SHP77 (cell line): Measurements from ENCODE around the gene DYTN.
"Not testable (repeated sequence)": the region's sequence is repeated elsewhere in the genome, so short reads cannot be mapped to it uniquely, and the experiment has no call there.

Experiments
- DNase-seq, 2 experiments: peaks; one replicate each; lab custom pipeline; 2025; lab: John Stamatoyannopoulos, UW

The DYTN gene, protein sequence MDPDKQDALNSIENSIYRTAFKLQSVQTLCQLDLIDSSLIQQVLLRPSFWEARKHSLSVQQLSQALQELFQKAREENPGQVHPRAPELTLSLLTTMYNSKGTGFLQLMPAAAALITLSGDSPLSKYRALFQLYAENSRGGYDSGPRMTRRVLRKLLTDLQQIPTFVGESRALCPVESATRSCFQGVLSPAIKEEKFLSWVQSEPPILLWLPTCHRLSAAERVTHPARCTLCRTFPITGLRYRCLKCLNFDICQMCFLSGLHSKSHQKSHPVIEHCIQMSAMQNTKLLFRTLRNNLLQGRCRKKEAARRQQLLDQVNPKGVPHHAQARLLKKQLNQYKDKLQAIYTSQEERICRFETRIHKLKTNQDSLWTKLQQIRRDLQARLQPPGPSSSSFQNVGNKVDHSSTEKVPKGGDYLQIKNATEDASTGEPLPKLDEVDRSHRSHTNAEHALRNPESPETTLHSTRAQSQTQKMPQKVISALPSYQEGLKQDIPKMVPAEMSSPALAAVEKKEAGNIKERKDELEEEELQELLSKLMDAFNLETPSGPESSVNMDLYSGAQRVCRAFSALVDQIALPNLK

DNA sequence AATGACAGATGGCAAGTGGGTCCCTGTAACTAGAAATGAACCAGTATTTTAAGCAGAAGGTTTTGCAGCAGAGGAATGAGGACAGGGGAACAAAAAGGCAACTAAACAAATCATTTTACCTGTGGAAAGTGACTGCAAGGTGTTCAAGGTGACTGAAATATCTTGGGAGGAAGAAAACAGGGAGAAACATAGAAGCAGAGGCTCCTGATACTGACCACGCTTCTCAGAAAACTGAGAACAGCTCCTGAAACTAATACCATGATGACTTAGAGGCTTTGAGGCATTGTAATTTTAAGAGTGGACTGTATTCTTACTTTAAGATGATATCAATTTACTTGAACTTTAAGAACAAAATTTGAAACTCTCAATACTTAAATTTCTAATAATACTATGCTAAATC lies at the start of gene DYTN:
TSS of gene DYTN (minus strand) at position 101 of the 400 bp plus-strand sequence. CDS start 117 bp downstream, outside the sequence.
- DNase-seq = no peak

- no peak for DNase-seq
Measured at GRCh38 chr2:206766057-206766930, 48.1 kb upstream of the DYTN start.

GRCh38 chr2:206765242-206766056 lies 47.3 kb upstream of the DYTN start, which contains the start of the genes FASTKD2 and MDH1B:
FASTKD2 (plus strand) TSS chr2:206765606; CDS start chr2:206766694, 1,088 bp downstream.
MDH1B (minus strand) TSS chr2:206765328; CDS start chr2:206765271, 57 bp downstream.
- DNase-seq = peak; percentile 80 to 86

DNA sequence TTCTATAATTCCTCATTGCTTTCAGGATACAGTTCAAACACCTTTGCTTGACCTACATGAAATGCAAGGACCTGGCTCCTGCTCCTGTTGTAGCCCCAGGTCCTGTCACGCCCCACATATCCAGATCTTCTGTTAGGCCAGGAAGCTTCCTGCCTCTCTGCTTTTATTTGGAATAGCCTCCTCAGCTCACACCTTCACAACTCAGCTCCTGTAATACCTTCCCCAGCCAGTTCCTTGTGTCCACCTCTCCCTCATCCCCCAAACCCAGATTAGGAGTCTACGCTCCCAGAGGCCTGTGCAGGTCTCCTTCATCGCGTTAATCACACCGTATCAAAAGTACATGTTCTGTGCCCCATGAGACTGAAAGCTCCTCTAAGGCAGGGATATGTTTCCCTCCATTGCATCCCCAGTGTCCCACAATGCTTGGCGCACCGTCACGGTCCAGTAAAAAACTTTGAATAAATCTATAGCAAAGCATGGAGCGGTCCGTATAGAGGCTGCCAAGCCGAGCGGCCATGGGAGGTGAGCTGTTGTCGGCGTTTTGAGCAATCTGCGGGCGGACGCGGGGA lies 46.6 kb upstream of the DYTN start:
- DNase-seq = peak in 1 of 2 experiments; percentile 1

DNA sequence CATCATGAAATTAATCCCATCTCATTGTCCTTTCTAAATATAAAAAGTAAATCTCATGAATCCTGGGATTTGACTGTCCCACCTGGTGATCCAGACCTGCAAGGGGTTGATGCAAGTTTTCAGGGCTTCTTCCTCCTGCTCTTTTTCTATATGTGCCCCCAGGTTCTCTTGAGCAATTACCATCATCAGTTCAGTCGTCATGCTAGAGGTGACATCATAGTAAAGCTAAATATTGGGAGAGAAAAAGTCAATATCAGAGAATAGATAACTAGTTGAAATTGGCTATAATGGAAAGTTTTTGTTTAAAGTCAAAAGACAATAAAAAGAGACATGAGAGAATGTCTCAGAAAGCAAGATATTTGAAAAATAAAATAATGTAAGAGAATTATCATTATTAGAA lies 38.6 kb upstream of the DYTN start:
- DNase-seq = no peak

DNA sequence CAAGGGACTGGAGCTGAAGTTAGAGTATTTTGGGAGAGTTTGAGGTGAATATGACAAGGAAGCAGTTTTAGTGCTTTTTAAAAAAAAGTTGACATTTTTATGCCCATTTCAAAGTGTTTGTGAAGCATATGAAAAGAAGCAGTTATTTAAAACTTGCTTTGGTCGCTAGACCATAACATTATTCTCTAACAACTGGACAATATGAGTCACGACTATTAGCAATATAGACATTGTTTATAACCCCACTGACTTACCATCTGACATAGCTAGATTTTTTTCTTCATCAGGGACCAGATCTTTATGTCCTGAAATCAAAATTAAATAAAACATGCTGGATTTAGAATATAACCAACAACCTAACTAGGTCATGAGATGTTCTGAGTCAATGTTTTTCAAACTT lies 22.6 kb upstream of the DYTN start:
- DNase-seq = no peak

- DNase-seq = no peak
Measured at GRCh38 chr2:206739271-206739670, 21.1 kb upstream of the DYTN start.

DNA sequence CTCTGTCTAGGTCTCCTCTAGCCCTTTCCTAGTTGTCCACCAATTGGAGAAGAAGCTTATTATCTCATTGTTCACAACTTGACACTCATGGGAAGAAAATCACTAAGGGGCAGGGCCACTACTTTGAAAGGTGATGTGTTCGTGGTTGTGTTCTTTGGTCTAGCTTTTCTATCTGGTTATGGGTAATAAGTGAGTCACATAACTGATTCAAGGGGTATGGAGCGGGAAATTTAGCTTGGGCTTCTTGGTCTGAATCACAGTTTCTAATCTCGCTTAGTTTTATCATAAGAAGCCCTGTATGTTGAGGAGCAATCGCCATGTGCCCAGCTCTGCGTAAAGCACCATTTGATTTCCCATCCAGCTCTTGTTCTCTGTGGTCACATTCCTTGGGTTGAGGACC lies 18.7 kb upstream of the DYTN start:
- DNase-seq = no peak

DNA sequence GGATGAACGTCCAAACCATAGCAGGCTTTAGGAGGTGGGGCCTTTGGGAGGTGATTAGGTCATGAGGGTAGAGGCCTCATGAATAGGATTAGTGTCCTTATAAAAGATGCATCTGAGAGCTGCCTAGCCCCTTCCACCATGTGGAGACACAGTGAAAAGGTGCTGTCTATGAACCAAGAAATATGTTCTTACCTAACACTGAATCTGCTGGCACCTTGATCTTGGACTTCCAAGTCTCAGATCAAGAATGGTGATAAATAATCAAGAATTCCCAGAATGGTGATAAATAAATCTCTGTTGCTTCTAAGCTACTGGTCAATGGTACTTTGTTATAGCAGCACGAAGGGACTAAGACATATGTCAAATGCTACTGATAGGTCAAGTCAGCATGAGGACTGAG lies 15.1 kb upstream of the DYTN start:
- no peak for DNase-seq

DNA sequence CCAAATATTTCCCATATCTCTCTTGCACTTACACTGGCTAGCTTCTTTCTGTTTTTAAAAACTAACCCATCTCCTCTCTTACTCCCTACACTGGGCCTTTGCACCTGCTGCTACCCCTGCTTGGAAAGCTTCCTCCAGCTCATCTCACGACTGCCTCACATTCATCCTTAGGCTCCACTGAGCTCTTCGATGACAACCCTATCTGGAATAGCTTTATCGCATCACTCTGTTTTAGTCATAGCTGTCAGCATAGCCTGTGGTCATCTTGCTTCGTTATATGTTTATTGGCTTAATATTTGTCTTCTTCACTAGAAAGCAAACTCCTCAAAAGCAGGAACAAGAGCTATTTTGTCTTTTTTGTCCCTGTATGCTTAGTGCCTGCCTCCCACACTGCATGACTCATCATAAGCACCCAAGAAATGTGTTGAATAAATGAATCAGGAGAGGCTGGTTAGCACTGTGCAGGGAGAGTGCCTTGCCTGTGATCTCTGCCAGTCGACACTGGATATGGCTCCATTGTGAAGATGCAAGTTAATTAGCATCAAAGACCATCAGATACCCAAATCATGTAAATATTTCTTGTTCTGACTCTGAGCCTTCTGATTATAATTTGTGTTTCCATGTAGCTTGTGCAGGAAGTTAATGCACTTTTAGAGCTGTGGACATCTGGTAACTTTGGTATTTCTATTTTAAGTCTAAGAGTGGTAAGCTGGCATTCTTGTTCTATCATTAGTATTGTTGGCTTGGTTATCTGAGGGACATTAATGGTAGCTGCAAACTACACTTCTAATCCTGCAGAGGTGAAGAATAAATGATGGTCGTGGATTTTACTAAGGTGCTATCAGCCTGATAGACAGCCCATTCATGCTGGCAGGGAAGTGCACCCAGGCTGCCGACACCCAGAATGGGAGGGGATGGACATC lies 10.3 kb upstream of the DYTN start:
- no peak for DNase-seq

GRCh38 chr2:206727287-206727686 lies 9.1 kb upstream of the DYTN start:
- DNase-seq = no peak

DNA sequence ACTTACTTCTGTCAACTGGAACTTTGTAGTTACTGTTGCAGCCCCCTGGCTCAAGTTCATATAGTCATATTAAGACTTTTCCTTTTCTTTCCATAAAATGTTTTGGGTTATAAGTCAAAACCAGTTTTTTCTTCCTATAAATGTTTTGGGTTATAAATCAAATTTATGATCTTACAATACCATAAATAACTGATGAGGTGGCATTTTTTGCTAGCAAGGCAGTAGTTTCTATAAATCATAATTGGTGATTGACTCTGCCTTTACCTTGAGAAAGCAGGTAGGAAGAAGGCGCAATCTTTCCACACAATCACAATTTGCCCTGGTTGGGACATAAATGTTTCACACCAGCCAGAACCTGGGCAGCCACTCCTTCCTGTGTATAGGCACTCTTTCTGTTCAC lies 5.1 kb upstream of the DYTN start:
- DNase-seq = no peak

DNA sequence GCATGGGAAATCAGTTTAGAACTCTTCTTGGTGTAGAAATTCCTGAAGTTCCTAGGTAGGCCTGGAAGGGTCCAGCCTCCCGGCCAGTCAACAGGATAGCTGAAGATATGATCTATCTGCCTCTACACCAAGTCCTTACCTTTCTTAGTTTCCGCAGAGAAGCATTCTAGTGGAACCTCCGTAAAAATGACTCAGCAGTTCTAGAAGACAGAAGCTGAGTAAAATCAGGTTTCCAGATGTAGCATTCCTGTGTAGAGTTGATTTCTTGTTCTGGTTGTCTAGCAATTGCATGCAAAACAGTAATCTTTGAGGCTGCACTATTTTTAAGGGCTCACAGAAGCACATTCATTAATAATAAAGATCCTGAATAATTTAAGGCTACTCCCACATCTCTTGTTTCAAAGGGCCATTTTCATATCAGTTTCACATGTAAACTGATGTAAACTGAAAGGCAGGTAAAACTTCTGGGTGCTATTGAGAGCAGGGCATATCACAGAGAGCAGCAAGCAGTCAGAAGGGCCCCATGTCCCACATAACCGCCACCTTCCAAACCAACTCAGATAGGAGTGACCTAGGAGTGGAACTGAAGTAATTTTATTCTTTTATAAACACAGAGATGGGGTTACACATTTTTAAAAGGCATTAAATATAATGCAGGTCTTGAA lies 3.2 kb upstream of the DYTN start:
- DNase-seq = no peak

DNA sequence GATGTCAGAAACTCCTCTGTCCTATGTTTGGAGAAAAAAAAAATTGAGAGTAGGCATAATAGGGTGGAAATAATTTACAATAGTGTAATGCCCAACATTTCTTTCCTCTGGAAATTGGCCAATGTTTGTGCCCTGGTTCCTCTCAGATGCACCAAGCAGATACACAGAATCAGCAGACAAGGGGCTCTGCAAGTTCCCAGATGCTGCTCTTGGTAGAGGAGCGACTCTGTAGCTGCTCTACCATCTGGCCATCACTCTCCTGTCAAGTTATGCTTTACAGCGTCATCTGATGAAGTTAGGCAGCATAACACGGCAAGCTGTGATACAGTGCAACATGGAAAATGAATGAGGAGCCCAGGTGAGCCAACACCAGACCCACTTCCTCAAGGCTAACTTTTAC lies 1.6 kb downstream of the DYTN start:
- no peak for DNase-seq

- DNase-seq = not testable (repeated sequence)
Measured at GRCh38 chr2:206715183-206715582, 3.0 kb downstream of the DYTN start.

- DNase-seq = no peak
Measured at GRCh38 chr2:206713746-206714145, 4.5 kb downstream of the DYTN start.

DNA sequence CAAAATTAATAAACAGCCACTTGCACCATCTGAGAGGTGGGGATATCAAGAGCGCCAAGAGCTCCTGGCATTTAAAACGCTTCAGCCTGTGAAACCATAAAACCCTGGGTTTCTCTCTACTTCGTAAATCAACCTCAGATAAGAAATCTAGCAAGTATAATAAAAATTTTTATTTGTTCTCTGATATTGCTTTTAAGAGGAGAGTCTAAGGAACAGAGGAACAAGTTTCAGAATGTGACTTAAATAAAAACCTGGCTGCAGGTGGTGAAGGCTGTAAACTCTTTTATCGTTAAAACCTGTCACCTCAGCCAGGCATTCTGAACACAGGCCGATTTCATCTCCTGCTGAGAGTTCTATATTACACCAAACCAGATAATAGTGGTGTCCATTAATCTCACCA lies 9.9 kb downstream of the DYTN start:
- DNase-seq = no peak

GRCh38 chr2:206707164-206707701 lies 11.0 kb downstream of the DYTN start:
- DNase-seq = no peak

DNA sequence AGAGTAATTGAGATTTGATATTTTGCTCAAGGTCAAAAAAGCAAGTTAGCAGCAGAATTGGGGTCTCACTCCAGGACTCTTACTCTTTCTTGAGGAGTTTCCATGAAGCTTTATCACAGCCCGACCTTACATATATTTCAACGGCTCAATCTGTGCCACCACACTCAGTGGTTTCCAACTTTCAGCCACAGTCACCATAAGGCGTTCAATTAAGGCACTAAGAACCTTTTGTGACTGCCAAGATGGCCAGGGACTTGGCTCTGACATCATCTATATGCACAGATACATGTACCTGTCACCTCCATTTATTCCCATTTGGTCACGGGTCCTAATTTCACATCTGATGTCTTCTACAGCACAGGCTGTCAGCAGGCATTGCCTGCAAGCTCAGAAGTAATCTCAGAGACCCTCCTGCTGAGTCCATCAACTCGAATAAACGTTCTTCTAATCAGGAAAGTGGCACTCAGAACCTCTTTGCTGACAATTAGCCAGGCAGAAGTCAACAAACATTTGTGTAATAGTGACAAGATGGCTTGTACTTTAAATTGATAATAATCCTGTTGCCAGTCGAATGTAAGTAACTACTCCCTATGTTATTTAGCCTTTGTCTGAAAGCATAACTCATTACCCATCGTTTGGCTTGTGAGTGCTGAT lies 16.1 kb downstream of the DYTN start:
- no peak for DNase-seq
